ENCODE measurements around the gene GLI2.

DNA sequence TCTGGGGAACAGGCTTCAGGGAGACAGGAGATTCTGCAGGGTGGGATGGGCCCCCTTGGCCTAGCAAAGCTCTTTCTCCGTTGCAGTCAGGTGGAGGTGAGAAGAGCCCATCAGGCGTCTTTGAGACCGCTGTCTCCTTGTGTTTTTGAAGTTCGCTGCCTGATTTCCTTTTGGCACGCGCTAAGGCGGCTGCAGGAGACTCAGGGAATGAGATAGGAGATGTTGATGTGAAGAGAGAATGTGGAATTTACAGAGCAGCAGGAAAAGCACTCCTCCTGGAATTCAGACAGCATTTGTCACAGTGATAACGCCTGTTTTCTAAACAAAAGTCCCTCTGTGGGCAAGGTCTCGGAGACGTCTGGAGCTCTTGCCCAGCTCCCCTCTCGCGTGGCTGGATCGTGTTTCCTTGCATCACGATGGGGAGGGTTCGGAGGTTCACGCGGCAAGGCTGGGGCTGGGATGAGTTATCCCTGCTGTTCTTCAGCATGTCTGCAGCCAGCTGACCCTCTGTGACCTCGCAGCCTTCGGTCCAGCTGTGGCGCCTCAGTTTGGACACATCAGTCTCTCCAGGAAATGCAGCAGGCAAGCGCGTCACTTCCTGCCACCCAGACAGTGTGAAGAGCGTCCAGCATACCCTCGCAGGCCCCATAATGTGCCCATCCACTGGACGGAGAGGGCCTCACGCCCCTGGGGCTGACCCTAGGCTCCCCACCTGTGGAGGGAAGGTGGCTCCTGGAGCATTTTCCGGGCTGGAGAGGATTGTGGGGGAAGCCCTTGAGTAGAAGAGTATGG is 30.2 kb downstream of the GLI2 start:
- TF ChIP-seq POLR2A (IDR thresholded peaks at IDR 0.05; ENCODE audit: low read depth, low read length), result no peak
- TF ChIP-seq POLR2AphosphoS5 (IDR thresholded peaks at IDR 0.05; ENCODE audit: low read depth, low read length), result no peak
- no peak for TF ChIP-seq TAF1 (IDR thresholded peaks at IDR 0.05; ENCODE audit: low read depth, low read length)
- no peak for TF ChIP-seq POU2F2 (IDR thresholded peaks at IDR 0.05; ENCODE audit: low read depth, low read length)
- no peak for TF ChIP-seq SPI1 (IDR thresholded peaks at IDR 0.05; ENCODE audit: low read depth, low read length)
- TF ChIP-seq PAX5 (IDR thresholded peaks at IDR 0.05; ENCODE audit: insufficient read depth, low read length, severe bottlenecking), result no peak
